GM23248 (cell line): Measurements from ENCODE around the gene SMAD4.

ENCODE experiments used
- EZH2 ChIP-seq: fragments of 200-600 bp; sonication (generic); IDR thresholded peaks from 2 replicates; pipeline ENCODE4 v1.6.1; 2018; ENCODE audit warnings: antibody characterized with exemption, mild to moderate bottlenecking; ENCODE audit not compliant: insufficient read depth, poor library complexity, severe bottlenecking
- EZH2phosphoT487 ChIP-seq: fragments of 200-600 bp; sonication (generic); IDR thresholded peaks from 2 replicates; pipeline ENCODE4 v1.6.1; 2018; ENCODE audit warnings: antibody characterized with exemption, moderate library complexity, mild to moderate bottlenecking, low read depth; ENCODE audit not compliant: insufficient read depth

DNA sequence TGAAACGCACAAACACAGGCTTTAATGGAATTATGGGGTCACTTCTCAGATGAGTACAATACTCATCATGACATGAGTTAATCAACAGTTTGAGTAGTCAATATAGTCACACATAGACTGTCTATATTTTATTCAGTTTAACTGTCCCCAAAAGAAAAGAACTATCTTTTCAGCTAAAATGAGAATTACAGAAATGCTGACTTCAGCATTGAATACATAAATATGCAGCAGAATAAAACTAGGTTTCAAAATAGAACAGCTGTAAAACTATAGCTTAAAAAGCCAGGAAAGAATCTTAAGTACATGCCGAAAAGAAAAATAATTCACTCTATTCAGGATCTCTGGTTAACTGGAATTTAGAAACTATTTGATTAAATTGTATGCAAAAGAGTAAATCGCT, 30.0 kb downstream of the SMAD4 start:
- no peak for TF ChIP-seq EZH2phosphoT487
- no peak for TF ChIP-seq EZH2
